GM19043 (cell line): ENCODE data around the gene WDPCP.
A peak's percentile ranks its signal among the peaks of the same experiment; 100 is the strongest.
"Not testable (repeated sequence)": the region's sequence is repeated elsewhere in the genome, so short reads cannot be mapped to it uniquely, and the experiment has no call there.

Experiments used
- ATAC-seq: cut with Tn5 transposase; IDR thresholded peaks from one replicate; pipeline ENCODE4 v1.9.1; 2021; ENCODE audit warnings: low read depth; ENCODE audit not compliant: unreplicated experiment

The WDPCP gene

GRCh38 chr2:63469313-63469712 lies 119.0 kb downstream of the WDPCP start:
- not testable (repeated sequence) for ATAC-seq

GRCh38 chr2:63465633-63466032 lies 122.6 kb downstream of the WDPCP start:
- ATAC-seq: no peak

GRCh38 chr2:63463142-63463541 lies 125.1 kb downstream of the WDPCP start:
- ATAC-seq: no peak

- no peak for ATAC-seq
Observed at GRCh38 chr2:63446658-63447057, 141.6 kb downstream of the WDPCP start.

GRCh38 chr2:63444565-63445288 lies 143.6 kb downstream of the WDPCP start:
- no peak for ATAC-seq

GRCh38 chr2:63440612-63441011 lies 147.7 kb downstream of the WDPCP start:
- ATAC-seq: no peak

GRCh38 chr2:63438181-63438580 lies 150.1 kb downstream of the WDPCP start:
- no peak for ATAC-seq

- no peak for ATAC-seq
Observed at GRCh38 chr2:63436488-63436887, 151.8 kb downstream of the WDPCP start.

- ATAC-seq: no peak
Observed at GRCh38 chr2:63435070-63435469, 153.2 kb downstream of the WDPCP start.

GRCh38 chr2:63434024-63435001 lies 154.0 kb downstream of the WDPCP start:
- ATAC-seq: no peak

- no peak for ATAC-seq
Observed at GRCh38 chr2:63432373-63432772, 155.9 kb downstream of the WDPCP start.

- no peak for ATAC-seq
Observed at GRCh38 chr2:63425606-63426005, 162.7 kb downstream of the WDPCP start.

GRCh38 chr2:63425079-63425416 lies 163.2 kb downstream of the WDPCP start:
- no peak for ATAC-seq

- peak; percentile 73 for ATAC-seq
Observed at GRCh38 chr2:63424329-63425078, 163.8 kb downstream of the WDPCP start.

GRCh38 chr2:63422556-63422955 lies 165.7 kb downstream of the WDPCP start:
- no peak for ATAC-seq

- ATAC-seq: no peak
Observed at GRCh38 chr2:63408530-63408929, 179.7 kb downstream of the WDPCP start.

GRCh38 chr2:63406641-63407040 lies 181.6 kb downstream of the WDPCP start:
- no peak for ATAC-seq

- ATAC-seq: no peak
Observed at GRCh38 chr2:63403820-63404219, 184.5 kb downstream of the WDPCP start.

GRCh38 chr2:63402889-63403288 lies 185.4 kb downstream of the WDPCP start:
- not testable (repeated sequence) for ATAC-seq

- ATAC-seq: no peak
Observed at GRCh38 chr2:63399156-63399555, 189.1 kb downstream of the WDPCP start.

GRCh38 chr2:63379451-63379850 lies 208.8 kb downstream of the WDPCP start:
- ATAC-seq: no peak
